Calu3 (cell line): ENCODE measurements around the gene FBLN2. TPM values are rescaled to one million over a fixed set of nuclear protein-coding genes. Genes with fewer than 3 reads are reported as not detected.

Source experiments
- BruUV-seq: library from RNA; stranded (reverse); fragments of 400-500 nt; replicated peaks from 2 replicates; lab custom pipeline; 2021; lab: Mats Ljungman, UMichigan
- CTCF ChIA-PET: fragments of 300-600 bp; sonication (Branson Sonifier 250); formaldehyde crosslinking; loops from one replicate; lab custom pipeline; 2022; ENCODE audit warnings: antibody characterized with exemption; lab: Charles Lee
- DNase-seq: peaks from one replicate; pipeline ENCODE4 v3.0.0; 2022
- H3K27ac Mint-ChIP-seq: one replicate; pipeline ENCODE4 v1.8.0; 2022; ENCODE audit warnings: mixed read lengths; ENCODE audit not compliant: unreplicated experiment
- H3K27me3 Mint-ChIP-seq: one replicate; pipeline ENCODE4 v1.8.0; 2022; ENCODE audit warnings: mixed read lengths; ENCODE audit not compliant: unreplicated experiment
- H3K36me3 Mint-ChIP-seq: one replicate; pipeline ENCODE4 v1.8.0; 2022; ENCODE audit warnings: mild to moderate bottlenecking, moderate library complexity, mixed read lengths; ENCODE audit not compliant: insufficient read depth, unreplicated experiment
- H3K4me1 Mint-ChIP-seq: one replicate; pipeline ENCODE4 v1.8.0; 2022; ENCODE audit warnings: mild to moderate bottlenecking, low read depth, mixed read lengths; ENCODE audit not compliant: unreplicated experiment
- H3K4me3 Mint-ChIP-seq: one replicate; pipeline ENCODE4 v1.8.0; 2022; ENCODE audit warnings: mild to moderate bottlenecking, low read depth, moderate library complexity, mixed read lengths; ENCODE audit not compliant: unreplicated experiment
- H3K9me3 Mint-ChIP-seq: one replicate; pipeline ENCODE4 v1.8.0; 2022; ENCODE audit warnings: low read depth, mixed read lengths; ENCODE audit not compliant: unreplicated experiment
- intact Hi-C: fragments of 100-400 bp; cut with micrococcal nuclease; formaldehyde crosslinking; loops from one replicate; pipeline ENCODE4 v1.10.0; 2022; ENCODE audit not compliant: unreplicated experiment
- total RNA-seq: library from RNA; stranded (reverse); gene quantifications from 2 replicates; pipeline ENCODE4 v1.2.3, GENCODE V29; 2022
- TF ChIP-seq, protein P1 (sequence below): fragments of 200-600 bp; IDR thresholded peaks from one replicate; pipeline ENCODE4 v1.8.0; 2022; ENCODE audit warnings: antibody characterized with exemption; ENCODE audit not compliant: unreplicated experiment

The FBLN2 gene
- total RNA-seq, 1 experiment from 2014 or later: not detected

DNA sequence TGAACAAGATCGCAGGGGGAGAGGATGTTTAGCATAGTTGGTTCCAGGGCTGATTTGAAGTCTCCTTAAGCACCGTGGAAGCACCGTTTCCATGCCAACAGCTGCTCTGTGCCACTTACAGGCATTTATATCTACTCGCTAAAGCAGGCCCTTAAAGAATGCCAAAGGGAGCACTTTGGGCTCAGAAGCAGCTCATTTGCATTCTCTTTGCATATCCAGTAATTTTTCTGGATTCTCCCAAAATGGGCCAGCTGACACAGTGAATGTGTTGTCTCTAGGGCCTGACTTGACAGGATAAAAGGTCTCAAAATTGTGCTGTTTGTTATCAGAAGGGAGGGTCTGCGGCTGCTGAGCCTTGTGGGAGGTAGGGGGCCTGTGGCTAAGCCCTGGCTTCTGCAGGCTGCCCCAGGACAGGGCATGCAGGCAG lies 138.6 kb downstream of the FBLN2 start:
- CTCF ChIA-PET: no interaction called here
- TF ChIP-seq, protein P1, sequence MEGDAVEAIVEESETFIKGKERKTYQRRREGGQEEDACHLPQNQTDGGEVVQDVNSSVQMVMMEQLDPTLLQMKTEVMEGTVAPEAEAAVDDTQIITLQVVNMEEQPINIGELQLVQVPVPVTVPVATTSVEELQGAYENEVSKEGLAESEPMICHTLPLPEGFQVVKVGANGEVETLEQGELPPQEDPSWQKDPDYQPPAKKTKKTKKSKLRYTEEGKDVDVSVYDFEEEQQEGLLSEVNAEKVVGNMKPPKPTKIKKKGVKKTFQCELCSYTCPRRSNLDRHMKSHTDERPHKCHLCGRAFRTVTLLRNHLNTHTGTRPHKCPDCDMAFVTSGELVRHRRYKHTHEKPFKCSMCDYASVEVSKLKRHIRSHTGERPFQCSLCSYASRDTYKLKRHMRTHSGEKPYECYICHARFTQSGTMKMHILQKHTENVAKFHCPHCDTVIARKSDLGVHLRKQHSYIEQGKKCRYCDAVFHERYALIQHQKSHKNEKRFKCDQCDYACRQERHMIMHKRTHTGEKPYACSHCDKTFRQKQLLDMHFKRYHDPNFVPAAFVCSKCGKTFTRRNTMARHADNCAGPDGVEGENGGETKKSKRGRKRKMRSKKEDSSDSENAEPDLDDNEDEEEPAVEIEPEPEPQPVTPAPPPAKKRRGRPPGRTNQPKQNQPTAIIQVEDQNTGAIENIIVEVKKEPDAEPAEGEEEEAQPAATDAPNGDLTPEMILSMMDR: no peak
- H3K4me3 Mint-ChIP-seq: no peak overlapping the region
- no TSS peak for BruUV-seq
- no peaks in the 10 kb centered on the region for H3K9me3 Mint-ChIP-seq
- no peak for DNase-seq
- intact Hi-C loops: no loop called here
- H3K27ac Mint-ChIP-seq: no peak overlapping the region
- no peaks in the 10 kb centered on the region for H3K36me3 Mint-ChIP-seq
- H3K4me1 Mint-ChIP-seq: no peaks in the 10 kb centered on the region
- peaks cover 83% of the 10 kb centered on the region for H3K27me3 Mint-ChIP-seq

Other genes starting within 250 kb of the FBLN2 start
- 59.8 and 76.9 TPM in 2 replicates for gene NUP210, start 128.8 kb upstream of the FBLN2 start, total RNA-seq
- 11.8 and 16.5 TPM in 2 replicates for gene HDAC11, start 68.8 kb upstream of the FBLN2 start, total RNA-seq